H1 (cell line): ENCODE measurements around the gene IKZF1.

ENCODE experiments used
- BACH1 ChIP-seq: IDR thresholded peaks from 2 replicates; pipeline ENCODE4 v1.6.1; 2012; ENCODE audit warnings: low read length, improper control_type of control experiment
- BCL11A ChIP-seq, 2 experiments: IDR thresholded peaks; one replicate each; pipeline ENCODE4 v1.6.1; 2011; ENCODE audit warnings: low read depth in 2 of 2, low read length in 2 of 2, mild to moderate bottlenecking in 2 of 2
- EGR1 ChIP-seq: IDR thresholded peaks from 2 replicates; pipeline ENCODE4 v1.6.1; 2011; ENCODE audit warnings: low read depth, low read length, borderline replicate concordance
- EP300 ChIP-seq, 2 experiments: IDR thresholded peaks; 1 replicate in 1 of 2; 2 replicates in 1 of 2; pipeline ENCODE4 v1.6.1; 2011 to 2012; ENCODE audit warnings: low read depth in 2 of 2, low read length in 2 of 2, mild to moderate bottlenecking in 2 of 2, borderline replicate concordance in 1 of 2, inconsistent platforms in 1 of 2, moderate library complexity in 1 of 2
- EZH2 ChIP-seq: fragments of 200-600 bp; sonication (generic); IDR thresholded peaks from 2 replicates; pipeline ENCODE4 v1.7.1; 2012; ENCODE audit warnings: low read depth, mild to moderate bottlenecking, moderate library complexity, low read length, inconsistent platforms; ENCODE audit not compliant: severe bottlenecking
- POLR2A ChIP-seq, 2 experiments: IDR thresholded peaks; 1 replicate in 1 of 2; 2 replicates in 1 of 2; pipeline ENCODE4 v1.6.1; 2011; ENCODE audit warnings: low read depth in 2 of 2, low read length in 2 of 2, mild to moderate bottlenecking in 2 of 2; ENCODE audit errors: control extremely low read depth in 1 of 2
- POLR2AphosphoS5 ChIP-seq: IDR thresholded peaks from 2 replicates; pipeline ENCODE4 v1.6.1; 2011; ENCODE audit warnings: low read depth, low read length
- RAD21 ChIP-seq, 2 experiments: IDR thresholded peaks in 1 of 2; conservative IDR thresholded peaks in 1 of 2; 2 replicates each; pipeline ENCODE4 v1.6.1; 2011; ENCODE audit warnings: low read depth in 2 of 2, low read length in 2 of 2, improper control_type of control experiment in 1 of 2, inconsistent platforms in 1 of 2, mild to moderate bottlenecking in 1 of 2, moderate library complexity in 1 of 2
- SAP30 ChIP-seq: fragments of 300-600 bp; sonication (generic); IDR thresholded peaks from 2 replicates; pipeline ENCODE4 v1.7.1; 2012; ENCODE audit warnings: low read length, moderate library complexity, mild to moderate bottlenecking, inconsistent platforms; ENCODE audit not compliant: insufficient read depth, insufficient replicate concordance
- SIN3A ChIP-seq, 2 experiments: IDR thresholded peaks in 1 of 2; conservative IDR thresholded peaks in 1 of 2; 2 replicates each; pipeline ENCODE4 v1.6.1; 2011 to 2012; ENCODE audit warnings: low read length in 2 of 2, improper control_type of control experiment in 1 of 2, low read depth in 1 of 2, mild to moderate bottlenecking in 1 of 2
- SIRT6 ChIP-seq: IDR thresholded peaks from one replicate; pipeline ENCODE4 v1.7.1; 2012; ENCODE audit warnings: low read length, inconsistent platforms
- TF ChIP-seq, protein P1 (sequence below), 3 experiments: IDR thresholded peaks; 1 replicate in 2 of 3; 2 replicates in 1 of 3; pipeline versions ENCODE4 v1.5.1 to v1.6.1; 2011; ENCODE audit warnings: low read length in 3 of 3, mild to moderate bottlenecking in 3 of 3, inconsistent platforms in 2 of 3, low read depth in 1 of 3, moderate library complexity in 1 of 3; ENCODE audit not compliant: insufficient read depth in 1 of 3; ENCODE audit errors: control extremely low read depth in 1 of 3
- TF ChIP-seq, protein P2 (sequence below): IDR thresholded peaks from 2 replicates; pipeline ENCODE4 v1.6.1; 2011; ENCODE audit warnings: low read length, improper control_type of control experiment

DNA sequence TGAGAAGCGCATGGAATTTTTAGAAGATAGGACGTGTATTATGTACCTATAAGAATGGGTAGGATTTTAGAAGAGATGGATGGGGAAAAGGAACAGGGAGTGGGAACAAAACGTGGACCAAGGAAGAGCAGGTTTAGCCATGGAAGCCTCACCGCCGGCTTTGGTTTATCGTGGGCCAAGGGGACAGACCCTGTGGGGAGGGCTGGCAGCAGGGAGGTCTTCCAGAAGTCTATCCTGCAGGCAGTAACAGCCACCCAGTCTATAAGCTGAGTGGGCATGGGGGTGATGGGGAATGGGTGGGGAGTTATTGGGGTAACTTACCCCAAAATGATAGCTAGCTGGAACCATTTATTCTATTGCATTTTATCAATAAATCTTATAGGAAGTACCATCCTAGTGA is 44.9 kb downstream of the IKZF1 start:
- TF ChIP-seq SAP30 (no peak), BCL11A (IDR thresholded peaks at IDR 0.05; ENCODE audit: low read depth in 2 of 2, low read length in 2 of 2) (no peak), EZH2 (no peak), EP300 (IDR thresholded peaks at IDR 0.05; ENCODE audit: borderline replicate concordance in 1 of 2, low read depth in 2 of 2, low read length in 2 of 2) (no peak), EGR1 (no peak), SIN3A (conservative IDR thresholded peaks at IDR 0.05 in 1 of 2, IDR thresholded peaks at IDR 0.05 in 1 of 2; ENCODE audit: low read depth in 1 of 2, low read length in 2 of 2) (no peak), SIRT6 (no peak), BACH1 (no peak), POLR2AphosphoS5 (no peak), RAD21 (IDR thresholded peaks at IDR 0.05 in 1 of 2, conservative IDR thresholded peaks at IDR 0.05 in 1 of 2; ENCODE audit: low read depth in 2 of 2, low read length in 2 of 2) (no peak), POLR2A (IDR thresholded peaks at IDR 0.05; ENCODE audit: control extremely low read depth in 1 of 2, low read depth in 2 of 2, low read length in 2 of 2) (no peak)
- TF ChIP-seq, protein P1, sequence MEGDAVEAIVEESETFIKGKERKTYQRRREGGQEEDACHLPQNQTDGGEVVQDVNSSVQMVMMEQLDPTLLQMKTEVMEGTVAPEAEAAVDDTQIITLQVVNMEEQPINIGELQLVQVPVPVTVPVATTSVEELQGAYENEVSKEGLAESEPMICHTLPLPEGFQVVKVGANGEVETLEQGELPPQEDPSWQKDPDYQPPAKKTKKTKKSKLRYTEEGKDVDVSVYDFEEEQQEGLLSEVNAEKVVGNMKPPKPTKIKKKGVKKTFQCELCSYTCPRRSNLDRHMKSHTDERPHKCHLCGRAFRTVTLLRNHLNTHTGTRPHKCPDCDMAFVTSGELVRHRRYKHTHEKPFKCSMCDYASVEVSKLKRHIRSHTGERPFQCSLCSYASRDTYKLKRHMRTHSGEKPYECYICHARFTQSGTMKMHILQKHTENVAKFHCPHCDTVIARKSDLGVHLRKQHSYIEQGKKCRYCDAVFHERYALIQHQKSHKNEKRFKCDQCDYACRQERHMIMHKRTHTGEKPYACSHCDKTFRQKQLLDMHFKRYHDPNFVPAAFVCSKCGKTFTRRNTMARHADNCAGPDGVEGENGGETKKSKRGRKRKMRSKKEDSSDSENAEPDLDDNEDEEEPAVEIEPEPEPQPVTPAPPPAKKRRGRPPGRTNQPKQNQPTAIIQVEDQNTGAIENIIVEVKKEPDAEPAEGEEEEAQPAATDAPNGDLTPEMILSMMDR (IDR thresholded peaks at IDR 0.05; ENCODE audit: control extremely low read depth in 1 of 3, insufficient read depth in 1 of 3, low read depth in 1 of 3, low read length in 3 of 3): no peak
- TF ChIP-seq, protein P2, sequence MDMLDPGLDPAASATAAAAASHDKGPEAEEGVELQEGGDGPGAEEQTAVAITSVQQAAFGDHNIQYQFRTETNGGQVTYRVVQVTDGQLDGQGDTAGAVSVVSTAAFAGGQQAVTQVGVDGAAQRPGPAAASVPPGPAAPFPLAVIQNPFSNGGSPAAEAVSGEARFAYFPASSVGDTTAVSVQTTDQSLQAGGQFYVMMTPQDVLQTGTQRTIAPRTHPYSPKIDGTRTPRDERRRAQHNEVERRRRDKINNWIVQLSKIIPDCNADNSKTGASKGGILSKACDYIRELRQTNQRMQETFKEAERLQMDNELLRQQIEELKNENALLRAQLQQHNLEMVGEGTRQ: no peak
